Liver (tissue), 9 donors: ENCODE measurements around the gene ADTRP. TPM values are rescaled to one million over a fixed set of nuclear protein-coding genes. Genes with fewer than 3 reads are reported as not detected.

Experiments
- DNase-seq: peaks from one replicate; pipeline ENCODE4 v3.0.0-alpha.2; 2017; ENCODE audit warnings: low spot score
- H3K27ac ChIP-seq, 2 donors: one replicate each; pipeline ENCODE4 v1.7.0; 2013; ENCODE audit warnings: inconsistent platforms in 2 of 2, low read length in 2 of 2, control low read depth in 1 of 2, low read depth in 1 of 2, mild to moderate bottlenecking in 1 of 2
- H3K27me3 ChIP-seq, 4 donors: one replicate each; pipeline versions ENCODE4 v1.6.1 to v1.7.0; 2013; ENCODE audit warnings: low read length in 3 of 4, inconsistent platforms in 1 of 4, mild to moderate bottlenecking in 1 of 4, moderate library complexity in 1 of 4; ENCODE audit not compliant: control insufficient read depth in 4 of 4, insufficient read depth in 4 of 4
- H3K36me3 ChIP-seq, 4 donors: one replicate each; pipeline versions ENCODE4 v1.6.1 to v1.7.0; 2013; ENCODE audit warnings: low read length in 3 of 4, mild to moderate bottlenecking in 3 of 4, low read depth in 1 of 4, moderate library complexity in 1 of 4; ENCODE audit not compliant: control insufficient read depth in 4 of 4, insufficient read depth in 3 of 4
- H3K4me1 ChIP-seq, 4 donors: one replicate each; pipeline versions ENCODE4 v1.6.1 to v1.7.0; 2013; ENCODE audit warnings: low read length in 3 of 4, mild to moderate bottlenecking in 3 of 4, moderate library complexity in 1 of 4; ENCODE audit not compliant: control insufficient read depth in 4 of 4, insufficient read depth in 4 of 4
- H3K4me3 ChIP-seq, 3 donors: one replicate each; pipeline versions ENCODE4 v1.6.1 to v1.7.0; 2013; ENCODE audit warnings: low read length in 3 of 3, control low read depth in 1 of 3, low read depth in 1 of 3, mild to moderate bottlenecking in 1 of 3
- H3K9ac ChIP-seq, 2 donors: one replicate each; pipeline ENCODE4 v1.7.0; 2013; ENCODE audit warnings: low read length in 2 of 2, mild to moderate bottlenecking in 2 of 2, moderate library complexity in 2 of 2, control low read depth in 1 of 2, low read depth in 1 of 2
- H3K9me3 ChIP-seq, 4 donors: one replicate each; pipeline versions ENCODE4 v1.6.1 to v1.7.0; 2013; ENCODE audit warnings: low read length in 3 of 4; ENCODE audit not compliant: control insufficient read depth in 4 of 4
- ATF3 ChIP-seq: IDR thresholded peaks from 2 replicates; pipeline ENCODE4 v1.6.1; 2016; ENCODE audit warnings: antibody characterized with exemption
- EGR1 ChIP-seq, 2 donors: IDR thresholded peaks; 2 replicates each; pipeline ENCODE4 v1.6.1; 2016 to 2018; ENCODE audit warnings: antibody characterized with exemption in 2 of 2, low read depth in 2 of 2
- FOXA1 ChIP-seq: IDR thresholded peaks from 2 replicates; pipeline ENCODE4 v1.6.1; 2016; ENCODE audit warnings: antibody characterized with exemption
- FOXA2 ChIP-seq: IDR thresholded peaks from 2 replicates; pipeline ENCODE4 v1.6.1; 2016; ENCODE audit warnings: antibody characterized with exemption
- GABPA ChIP-seq, 2 donors: IDR thresholded peaks in 1 of 2; conservative IDR thresholded peaks in 1 of 2; 2 replicates each; pipeline ENCODE4 v1.6.1; 2016; ENCODE audit warnings: antibody characterized with exemption in 2 of 2, mild to moderate bottlenecking in 1 of 2, moderate library complexity in 1 of 2
- HNF4A ChIP-seq, 2 donors: conservative IDR thresholded peaks; 2 replicates each; pipeline ENCODE4 v1.6.1; 2016; ENCODE audit warnings: antibody characterized with exemption in 2 of 2, mild to moderate bottlenecking in 2 of 2
- HNF4G ChIP-seq: IDR thresholded peaks from 2 replicates; pipeline ENCODE4 v1.6.1; 2016; ENCODE audit warnings: antibody characterized with exemption
- JUND ChIP-seq, 2 donors: IDR thresholded peaks; 2 replicates each; pipeline ENCODE4 v1.6.1; 2016; ENCODE audit warnings: antibody characterized with exemption in 2 of 2
- NR2F2 ChIP-seq: IDR thresholded peaks from 2 replicates; pipeline ENCODE4 v1.6.1; 2016; ENCODE audit warnings: antibody characterized with exemption
- RAD21 ChIP-seq, 2 donors: IDR thresholded peaks; 2 replicates each; pipeline ENCODE4 v1.6.1; 2016; ENCODE audit warnings: antibody characterized with exemption in 2 of 2, mild to moderate bottlenecking in 2 of 2
- REST ChIP-seq: IDR thresholded peaks from 2 replicates; pipeline ENCODE4 v1.6.1; 2016; ENCODE audit warnings: antibody characterized with exemption, mild to moderate bottlenecking
- RXRA ChIP-seq, 2 donors: IDR thresholded peaks; 2 replicates each; pipeline ENCODE4 v1.6.1; 2017 to 2018; ENCODE audit warnings: antibody characterized with exemption in 2 of 2, mild to moderate bottlenecking in 1 of 2
- TAF1 ChIP-seq: conservative IDR thresholded peaks from 2 replicates; pipeline ENCODE4 v1.6.1; 2016; ENCODE audit warnings: antibody characterized with exemption, mild to moderate bottlenecking
- YY1 ChIP-seq: IDR thresholded peaks from 2 replicates; pipeline ENCODE4 v1.6.1; 2016; ENCODE audit warnings: antibody characterized with exemption, mild to moderate bottlenecking
- WGBS: extraction: QIAGEN DNeasy Blood & Tissue Kit; methylation state at CpG from one replicate; pipeline ENCODE4 v1.1.7; 2013; 5-methylcytosine and 5-hydroxymethylcytosine counted together
- polyA plus RNA-seq, 2 donors: library from polyadenylated mRNA; stranded (reverse) in 1 of 2; unstranded in 1 of 2; fragments of 200-250 nt in 1 of 2; fragments of >200 nt in 1 of 2; fragmentation: Nextera tagmentation in 1 of 2; extraction: Ambion mirVana in 1 of 2; gene quantifications; one replicate each; pipeline versions ENCODE4 v1.2.1 to v1.2.3, GENCODE V29; 2013 to 2015
- total RNA-seq, 2 donors: library from RNA; depleted of rRNA; stranded (reverse); fragments of >200 nt; gene quantifications; one replicate each; pipeline ENCODE4 v1.2.3, GENCODE V29; 2014
- TF ChIP-seq, protein P1 (sequence below): IDR thresholded peaks from 2 replicates; pipeline ENCODE4 v1.6.1; 2016; ENCODE audit warnings: antibody characterized with exemption
- TF ChIP-seq, protein P2 (sequence below): fragments of 150-350 bp; IDR thresholded peaks from 2 replicates; pipeline ENCODE4 v1.5.1; 2017; ENCODE audit warnings: improper control_type of control experiment, low read depth, low read length; ENCODE audit not compliant: missing input control
- donor health status: healthy.
- donor health status: healthy.
- donor health status: healthy.
- donor health status: healthy.
- donor health status: healthy.

The ADTRP gene
- total and polyA plus RNA-seq, 4 donors = 0.21 to 2.0 (median 0.50) TPM; not detected in 1

DNA sequence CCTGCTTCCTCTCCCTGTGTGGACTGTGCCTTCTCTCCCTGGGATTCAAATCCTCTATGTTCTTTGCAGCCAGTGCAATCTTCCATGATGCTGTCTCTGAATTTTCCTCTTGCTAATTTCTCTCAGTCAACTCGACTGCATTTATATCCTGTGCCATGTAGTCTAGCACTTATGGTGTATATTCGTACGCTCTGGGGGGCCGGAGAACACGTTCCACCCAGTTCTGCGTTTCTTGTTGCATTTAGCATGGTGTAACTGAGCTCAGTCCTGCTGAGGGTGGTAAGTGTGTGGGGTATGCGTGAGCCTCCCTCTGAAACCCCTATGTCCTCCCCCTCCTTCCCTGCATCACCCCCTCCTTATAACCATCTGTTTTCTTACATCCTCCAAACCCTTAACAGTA is 42.0 kb downstream of the ADTRP start:
- WGBS = 90% methylated on average over 7 of the region's 7 CpGs
- Histone ChIP-seq H3K9ac (no peak overlapping the region), H3K36me3 (no peaks in the 10 kb centered on the region), H3K9me3 (no peaks in the 10 kb centered on the region), H3K4me3 (no peak overlapping the region), H3K4me1 (peaks cover 0 to 2% (median under 1%) of the 10 kb centered on the region in 4 donors), H3K27me3 (no peaks in the 10 kb centered on the region), H3K27ac (no peak overlapping the region)
- DNase-seq = no peak
- TF ChIP-seq GABPA (IDR thresholded peaks at IDR 0.05 in 1 of 2, conservative IDR thresholded peaks at IDR 0.05 in 1 of 2) (no peak), RXRA (IDR thresholded peaks at IDR 0.05) (no peak), YY1 (no peak), FOXA2 (no peak), TAF1 (no peak), ATF3 (no peak)

GRCh38 chr6:11734861-11735613 is 43.6 kb downstream of the ADTRP start:
- WGBS = 84% methylated on average over 6 of the region's 6 CpGs
- H3K9me3 ChIP-seq = no peaks in the 10 kb centered on the region
- TF ChIP-seq RAD21 (IDR thresholded peaks at IDR 0.05) (no peak), TAF1 (no peak), FOXA1 (no peak), YY1 (no peak), ATF3 (no peak), RXRA (IDR thresholded peaks at IDR 0.05) (no peak), HNF4A (conservative IDR thresholded peaks at IDR 0.05) (no peak), EGR1 (IDR thresholded peaks at IDR 0.05; ENCODE audit: low read depth in 2 of 2) (no peak), GABPA (IDR thresholded peaks at IDR 0.05 in 1 of 2, conservative IDR thresholded peaks at IDR 0.05 in 1 of 2) (no peak), JUND (IDR thresholded peaks at IDR 0.05) (no peak), REST (no peak), FOXA2 (no peak), HNF4G (no peak), NR2F2 (no peak)
- TF ChIP-seq, protein P1, sequence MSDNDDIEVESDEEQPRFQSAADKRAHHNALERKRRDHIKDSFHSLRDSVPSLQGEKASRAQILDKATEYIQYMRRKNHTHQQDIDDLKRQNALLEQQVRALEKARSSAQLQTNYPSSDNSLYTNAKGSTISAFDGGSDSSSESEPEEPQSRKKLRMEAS = no peak
- TF ChIP-seq, protein P2, sequence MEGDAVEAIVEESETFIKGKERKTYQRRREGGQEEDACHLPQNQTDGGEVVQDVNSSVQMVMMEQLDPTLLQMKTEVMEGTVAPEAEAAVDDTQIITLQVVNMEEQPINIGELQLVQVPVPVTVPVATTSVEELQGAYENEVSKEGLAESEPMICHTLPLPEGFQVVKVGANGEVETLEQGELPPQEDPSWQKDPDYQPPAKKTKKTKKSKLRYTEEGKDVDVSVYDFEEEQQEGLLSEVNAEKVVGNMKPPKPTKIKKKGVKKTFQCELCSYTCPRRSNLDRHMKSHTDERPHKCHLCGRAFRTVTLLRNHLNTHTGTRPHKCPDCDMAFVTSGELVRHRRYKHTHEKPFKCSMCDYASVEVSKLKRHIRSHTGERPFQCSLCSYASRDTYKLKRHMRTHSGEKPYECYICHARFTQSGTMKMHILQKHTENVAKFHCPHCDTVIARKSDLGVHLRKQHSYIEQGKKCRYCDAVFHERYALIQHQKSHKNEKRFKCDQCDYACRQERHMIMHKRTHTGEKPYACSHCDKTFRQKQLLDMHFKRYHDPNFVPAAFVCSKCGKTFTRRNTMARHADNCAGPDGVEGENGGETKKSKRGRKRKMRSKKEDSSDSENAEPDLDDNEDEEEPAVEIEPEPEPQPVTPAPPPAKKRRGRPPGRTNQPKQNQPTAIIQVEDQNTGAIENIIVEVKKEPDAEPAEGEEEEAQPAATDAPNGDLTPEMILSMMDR = no peak
- H3K36me3 ChIP-seq = no peaks in the 10 kb centered on the region
- no peak overlapping the region for H3K9ac ChIP-seq
- no peaks in the 10 kb centered on the region for H3K27me3 ChIP-seq
- peaks cover 0 to 6% (median 5%) of the 10 kb centered on the region in 4 donors for H3K4me1 ChIP-seq
- H3K27ac ChIP-seq = no peak overlapping the region
- DNase-seq = no peak
- no peak overlapping the region for H3K4me3 ChIP-seq
